Measurements from ENCODE around the gene CAMTA1.
"Not testable (repeated sequence)": the region's sequence is repeated elsewhere in the genome, so short reads cannot be mapped to it uniquely, and the experiment has no call there.

The CAMTA1 gene

DNA sequence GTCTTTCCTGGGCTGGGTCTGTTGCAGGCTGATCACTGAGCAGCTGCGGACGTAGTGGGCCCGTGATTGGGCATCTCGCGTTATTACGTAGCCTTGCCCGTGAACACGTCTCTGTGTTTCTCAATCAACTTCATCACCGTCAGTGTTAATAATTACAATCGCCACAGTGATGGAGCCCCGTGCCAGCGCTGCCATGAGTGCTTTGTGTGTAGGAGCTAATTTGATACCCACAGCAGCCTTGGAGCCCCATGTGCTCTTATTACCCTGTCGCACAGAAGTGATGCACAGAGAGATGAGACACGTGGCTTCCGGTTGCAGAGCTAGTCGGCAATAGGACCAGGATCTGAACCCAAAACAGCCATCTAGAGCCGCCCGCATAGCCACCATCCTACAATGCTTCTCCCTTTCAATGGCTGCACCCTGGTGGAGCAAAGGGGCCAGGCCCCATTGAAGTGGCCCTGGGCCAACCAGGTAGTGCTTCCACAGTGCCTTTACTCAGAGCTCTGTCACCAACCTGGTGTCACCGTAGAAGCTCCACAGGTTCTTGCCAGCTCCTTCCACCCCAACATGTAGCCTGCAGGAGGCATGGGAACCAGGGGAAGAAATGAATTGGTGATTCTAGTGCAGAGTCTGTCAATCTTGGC is 587.3 kb downstream of the CAMTA1 start:
- DNase-seq (ENCODE audit: low read depth), result no peak

DNA sequence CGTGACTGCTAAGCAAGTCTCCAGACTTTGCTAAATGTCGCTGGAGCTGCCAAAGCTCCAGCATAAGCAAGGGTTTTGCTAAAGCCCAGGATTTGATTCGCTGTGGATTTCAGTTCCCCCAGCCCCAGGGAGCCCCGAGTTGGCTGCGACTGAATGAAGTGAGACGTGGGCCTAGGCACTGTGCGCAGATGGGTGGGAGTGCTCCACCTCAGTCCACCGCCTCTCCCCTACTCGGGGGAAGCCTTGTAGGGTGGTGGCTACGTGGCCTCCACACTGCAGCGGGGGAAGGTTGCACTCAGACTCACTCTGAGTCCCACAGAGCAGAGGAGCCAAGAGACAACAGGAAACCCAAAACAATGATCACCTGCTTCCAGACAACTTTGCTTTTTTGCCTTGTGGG is 588.0 kb downstream of the CAMTA1 start:
- DNase-seq (ENCODE audit: low read depth), result no peak

DNA sequence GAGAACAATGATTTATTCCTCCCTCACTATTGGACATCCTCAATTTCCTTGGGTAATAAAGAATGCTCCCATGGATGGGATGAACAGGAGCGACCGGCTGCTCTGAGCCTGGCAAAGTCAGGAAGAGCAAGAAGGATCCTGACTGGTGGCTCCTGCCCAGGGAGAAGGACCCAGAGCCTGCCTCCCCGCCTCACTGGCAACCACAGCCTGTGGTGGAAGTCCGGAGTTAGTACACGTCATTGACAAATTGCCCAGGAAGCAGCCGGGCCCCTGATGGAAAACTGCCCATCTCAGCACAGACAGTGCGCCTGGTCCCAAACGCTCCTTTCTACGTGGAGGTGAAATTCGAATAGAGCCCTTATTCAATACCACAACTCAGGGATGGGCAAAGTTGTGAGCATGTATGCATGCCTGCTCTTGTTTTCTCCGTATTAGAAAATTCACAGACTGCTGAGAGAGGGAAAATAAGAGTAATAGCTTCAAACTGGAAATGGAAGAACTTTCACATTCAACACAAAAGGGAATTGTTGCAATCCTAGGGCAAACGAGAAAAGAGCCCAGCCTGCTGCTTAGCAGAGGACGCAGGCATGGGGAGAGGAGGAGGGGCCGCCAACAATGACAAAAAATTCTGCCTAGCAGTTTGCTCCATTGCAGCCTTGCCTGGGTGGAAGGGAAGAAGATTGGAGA is 588.8 kb downstream of the CAMTA1 start:
- DNase-seq (ENCODE audit: low read depth), result no peak

DNA sequence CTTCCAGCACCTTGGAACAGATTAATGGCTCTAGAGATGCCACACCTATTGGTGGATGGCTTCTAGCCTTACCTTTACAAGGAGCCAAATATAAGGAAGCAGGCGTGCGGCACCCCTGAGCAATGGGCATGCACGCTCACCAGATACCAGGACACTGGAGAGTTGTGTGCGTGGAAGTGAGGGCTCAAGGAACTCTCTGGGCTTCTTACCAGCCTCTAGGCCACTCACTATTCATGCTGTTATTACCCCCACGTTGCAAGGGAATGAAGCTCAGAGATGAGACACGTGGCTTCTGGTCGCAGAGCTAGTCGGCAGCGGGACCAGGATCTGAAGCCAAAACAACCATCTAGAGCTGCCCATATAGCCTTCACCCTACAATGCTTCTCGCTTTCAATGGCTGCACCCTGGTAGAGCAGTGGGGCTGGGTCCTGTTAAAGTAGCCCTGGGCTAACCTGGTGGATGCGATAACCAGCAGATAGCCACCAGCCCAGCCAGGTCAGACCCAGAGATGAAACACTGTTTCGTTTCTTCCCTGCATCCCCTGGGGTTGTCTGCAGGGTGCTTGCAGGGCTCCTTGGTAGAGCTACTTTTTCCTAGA is 589.4 kb downstream of the CAMTA1 start:
- DNase-seq (ENCODE audit: low read depth), result no peak

DNA sequence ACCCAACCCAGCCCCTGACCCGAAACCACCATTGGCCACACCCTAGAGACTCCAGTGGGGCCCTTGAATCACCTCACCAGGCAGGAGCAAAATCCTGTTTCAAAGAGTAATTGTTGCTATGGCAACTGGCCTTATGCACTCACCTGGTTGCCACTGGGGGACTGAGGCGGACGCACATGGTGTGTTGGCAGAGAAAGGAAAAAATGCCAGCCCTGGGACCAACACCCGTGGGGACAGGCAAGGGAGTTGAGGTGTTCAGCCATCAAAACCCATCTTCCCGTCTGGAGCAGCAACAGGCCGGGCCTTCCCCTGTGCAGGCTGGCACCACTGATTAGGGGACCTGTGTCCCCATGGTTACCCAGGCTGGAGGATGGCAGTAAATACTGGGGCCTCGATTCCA is 590.1 kb downstream of the CAMTA1 start:
- DNase-seq (ENCODE audit: low read depth), result no peak

DNA sequence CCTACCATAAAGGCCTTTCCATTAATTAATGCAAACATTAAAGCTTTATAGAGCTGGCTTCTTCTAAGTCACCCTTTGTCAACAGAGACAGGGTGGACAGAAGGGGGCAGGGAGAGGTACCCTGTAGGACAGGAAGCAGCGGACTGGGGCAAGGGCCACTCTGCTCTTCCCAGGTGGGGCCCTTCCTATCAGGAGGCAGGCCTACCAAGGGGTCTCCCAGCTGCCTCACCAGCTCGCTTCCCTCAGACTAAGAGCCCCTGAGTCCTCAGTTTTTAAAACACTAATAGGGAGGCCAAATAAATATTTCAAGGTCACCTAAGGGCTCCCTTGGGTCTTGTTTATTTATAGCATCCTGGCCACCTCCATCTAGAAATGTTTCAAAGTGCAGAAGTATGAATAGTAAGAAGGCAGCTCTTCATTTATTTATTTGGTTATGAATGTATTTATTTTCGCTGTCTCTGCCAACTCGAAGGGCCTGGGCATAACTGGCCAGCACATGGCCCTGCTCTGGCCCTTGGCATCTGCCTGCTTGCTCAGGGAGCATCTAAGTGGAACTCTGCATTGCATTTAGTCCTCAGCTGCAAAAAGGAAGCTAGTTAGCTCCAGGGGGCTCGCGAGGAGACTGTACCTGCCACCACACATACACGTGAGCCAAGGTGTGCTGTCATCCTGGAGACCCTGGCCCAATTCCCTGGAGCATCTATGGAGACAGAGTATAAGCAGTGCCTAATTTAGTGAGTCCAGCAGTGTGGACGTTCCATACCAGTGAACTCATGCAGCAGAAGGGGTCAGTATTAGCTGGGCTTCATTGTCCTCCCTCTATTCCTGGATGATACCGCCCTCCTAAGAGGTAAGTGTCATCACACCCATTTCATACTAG is 590.8 kb downstream of the CAMTA1 start:
- no peak for DNase-seq (ENCODE audit: low read depth)

DNA sequence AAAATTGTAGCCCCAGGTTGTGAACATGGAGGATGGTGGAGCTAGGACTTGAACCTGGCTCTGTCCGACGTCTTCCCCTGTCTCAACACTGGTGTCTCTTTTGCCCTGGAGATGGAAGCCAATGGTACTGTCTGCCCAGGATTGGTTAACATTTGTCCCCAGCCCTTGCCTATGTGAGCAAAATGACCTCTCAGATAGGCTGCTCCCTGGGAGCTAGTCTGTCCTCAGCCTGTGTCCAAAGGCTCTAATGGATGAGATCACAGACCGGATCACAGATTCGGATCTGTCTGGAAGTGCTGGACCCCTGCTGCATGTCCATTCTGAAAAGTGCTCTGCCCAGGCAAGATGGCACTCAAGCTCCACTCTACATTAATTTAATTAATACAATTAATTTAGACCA is 591.4 kb downstream of the CAMTA1 start:
- no peak for DNase-seq (ENCODE audit: low read depth)

DNA sequence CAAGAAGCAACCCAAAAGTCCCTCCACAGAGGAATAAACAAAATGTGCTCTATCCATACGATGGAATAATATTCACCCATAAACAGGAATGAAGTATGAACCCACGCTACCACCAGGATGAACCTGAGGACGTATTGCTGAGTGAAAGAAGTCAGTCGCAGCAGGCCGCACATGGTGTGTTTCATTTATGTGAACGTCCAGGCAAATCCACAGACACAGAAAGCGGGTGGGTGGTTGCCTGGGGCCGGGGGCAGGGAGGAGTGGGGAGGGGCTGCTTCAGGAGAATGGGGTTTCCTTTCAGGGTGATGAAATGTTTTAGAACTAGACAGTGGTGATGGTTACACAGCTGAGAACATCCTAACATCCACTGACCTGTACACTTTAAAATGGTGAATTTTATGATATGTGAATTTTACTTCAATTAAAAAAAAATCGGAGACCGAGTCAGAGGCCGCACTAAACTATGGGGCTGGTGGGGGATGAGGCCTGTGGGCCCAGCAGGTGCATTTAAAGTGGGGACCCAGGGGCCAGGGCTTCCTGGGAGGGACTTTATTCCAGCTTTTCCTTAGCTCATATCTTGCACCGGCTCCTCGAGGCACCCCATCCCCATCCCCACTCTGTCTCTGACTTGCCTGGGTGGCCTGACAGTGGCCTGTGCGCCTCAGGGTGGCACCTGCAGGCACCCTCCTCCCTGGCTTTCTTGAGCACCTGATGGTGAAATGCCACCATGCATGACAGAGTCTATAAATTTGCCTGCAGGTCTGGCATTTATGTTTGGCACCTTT is 593.3 kb downstream of the CAMTA1 start:
- no peak for DNase-seq (ENCODE audit: low read depth)

DNA sequence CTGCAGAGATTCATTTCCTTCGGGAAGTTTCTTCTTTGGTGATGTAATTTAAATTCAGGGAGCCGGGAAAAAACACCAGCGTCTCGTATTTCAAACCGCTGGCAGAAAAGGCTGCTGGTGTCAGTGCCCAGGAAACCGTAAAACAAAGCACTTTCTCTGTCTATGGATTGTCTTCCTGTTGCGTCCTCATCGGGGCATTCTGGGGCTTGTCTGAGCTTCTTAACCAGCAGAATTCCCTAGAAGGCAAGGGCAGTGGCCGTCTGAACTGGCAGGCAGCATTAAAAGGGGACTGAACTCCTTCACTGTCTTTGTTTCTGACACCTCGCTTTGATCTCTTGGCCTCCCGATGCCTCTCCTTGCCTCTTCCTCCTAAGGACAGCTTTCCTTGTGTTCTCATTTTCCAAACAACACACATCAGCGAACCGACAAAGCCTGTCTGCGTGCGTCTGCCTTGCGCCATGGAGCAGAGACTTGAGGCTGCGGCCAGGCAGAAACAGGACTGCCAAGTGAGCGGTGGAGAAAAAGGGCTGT is 594.3 kb downstream of the CAMTA1 start:
- DNase-seq (ENCODE audit: low read depth), result no peak

DNA sequence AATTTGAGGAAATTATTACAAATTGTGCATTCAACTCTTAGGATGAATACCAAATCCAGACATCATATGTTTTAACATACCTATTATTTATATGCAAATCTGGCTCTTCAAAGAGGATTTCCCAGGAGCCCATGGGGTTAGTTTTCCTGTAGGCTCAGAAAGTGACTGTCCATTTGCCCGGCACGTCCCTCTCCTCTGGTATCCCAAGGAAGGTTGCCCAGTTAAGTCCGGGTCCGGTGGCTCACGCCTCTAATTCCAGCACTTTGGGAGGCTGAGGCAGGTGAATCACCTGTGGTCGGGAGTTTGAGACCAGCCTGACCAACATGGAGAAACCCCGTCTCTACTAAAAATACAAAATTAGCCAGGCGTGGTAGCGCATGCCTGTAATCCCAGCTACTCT is 594.8 kb downstream of the CAMTA1 start:
- DNase-seq (ENCODE audit: low read depth), result not testable (repeated sequence)

DNA sequence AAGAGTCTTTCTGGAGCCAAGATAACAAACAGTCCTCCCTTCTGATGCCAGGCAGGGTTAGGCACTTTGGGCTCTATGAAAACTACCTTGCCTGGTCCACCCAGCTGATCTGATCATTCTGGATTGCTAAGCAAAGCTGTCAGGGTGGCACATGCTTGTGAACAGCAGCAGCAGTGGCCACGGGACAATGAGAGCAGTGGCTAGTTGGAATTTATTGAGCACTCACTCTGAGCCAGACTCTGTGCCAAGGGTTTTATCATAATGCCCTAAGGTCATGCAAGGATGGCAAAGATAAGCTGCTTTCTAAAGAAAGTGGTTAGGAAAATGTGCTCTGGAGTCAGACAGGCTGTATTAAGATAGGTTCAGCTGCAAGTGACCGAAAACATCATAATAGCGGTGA is 595.5 kb downstream of the CAMTA1 start:
- DNase-seq (ENCODE audit: low read depth), result no peak

DNA sequence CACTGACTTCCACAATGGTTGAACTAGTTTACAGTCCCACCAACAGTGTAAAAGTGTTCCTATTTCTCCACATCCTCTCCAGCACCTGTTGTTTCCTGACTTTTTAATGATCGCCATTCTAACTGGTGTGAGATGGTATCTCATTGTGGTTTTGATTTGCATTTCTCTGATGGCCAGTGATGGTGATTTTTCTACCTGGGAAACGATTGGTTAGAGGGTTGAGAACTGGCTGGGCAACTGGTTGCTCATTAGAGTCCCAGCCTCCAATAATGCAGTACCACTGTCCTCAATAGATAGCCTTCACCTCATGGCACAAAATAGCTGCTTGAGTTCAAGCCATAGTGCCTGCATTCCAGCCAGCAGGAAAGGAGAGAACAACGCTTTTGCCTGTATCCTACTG is 596.5 kb downstream of the CAMTA1 start:
- not testable (repeated sequence) for DNase-seq (ENCODE audit: low read depth)

DNA sequence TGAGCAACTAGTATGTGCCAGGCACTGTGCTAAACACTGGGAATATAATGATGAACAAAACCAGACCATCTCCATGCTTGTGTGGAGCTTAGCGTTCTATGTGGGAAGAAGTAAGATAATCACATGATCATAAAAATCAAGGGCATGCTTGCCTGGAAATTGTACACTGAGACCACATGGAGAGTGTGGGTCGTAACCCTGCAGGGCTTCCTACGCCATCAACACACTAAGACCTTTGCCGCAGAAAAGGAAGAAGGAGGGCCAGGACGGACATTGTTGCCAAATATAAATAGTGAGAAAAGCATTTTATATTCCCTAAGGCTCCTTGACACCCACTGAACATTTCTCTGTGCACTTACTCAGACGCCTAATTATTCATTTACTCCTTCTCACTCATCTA is 597.7 kb downstream of the CAMTA1 start:
- no peak for DNase-seq (ENCODE audit: low read depth)

DNA sequence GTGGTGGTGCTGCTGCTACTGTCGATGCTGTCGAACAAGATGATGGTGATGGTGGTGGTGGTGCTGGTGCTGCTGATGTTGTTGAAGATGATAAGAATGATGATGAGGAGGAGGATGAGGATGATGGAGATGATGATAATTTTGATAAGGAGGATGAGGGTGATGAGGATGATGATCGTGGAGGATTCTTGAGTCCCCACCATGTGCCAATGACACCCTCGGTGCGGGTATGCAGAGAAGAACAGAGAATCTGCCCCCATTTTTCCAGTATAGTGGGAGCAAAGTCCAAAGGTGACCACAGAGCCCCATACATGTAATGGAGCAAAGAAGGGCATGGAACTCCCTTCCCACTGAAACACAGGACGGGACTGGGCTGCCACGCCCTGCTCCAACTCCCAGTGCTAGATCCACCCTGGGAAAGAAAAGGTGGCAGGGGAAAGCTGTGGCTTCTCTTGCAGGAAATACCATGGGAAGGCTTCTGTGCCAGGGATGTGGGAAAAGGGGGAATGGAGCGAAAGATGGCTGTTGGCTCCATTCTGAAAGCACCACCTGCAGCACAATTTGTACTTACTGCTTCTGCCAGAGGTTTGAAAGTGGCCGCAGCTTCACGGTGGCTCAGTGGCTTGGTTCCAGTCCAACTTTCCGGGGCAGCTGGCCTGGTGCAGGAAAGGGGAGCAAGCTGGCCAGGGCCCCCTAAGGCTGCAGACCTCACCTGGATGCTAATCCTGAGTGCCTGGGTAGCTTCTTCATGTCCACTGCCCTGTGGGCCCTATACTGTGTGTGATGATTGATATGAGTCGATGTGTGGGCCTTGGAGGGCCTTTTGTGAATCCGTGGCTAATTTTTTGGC is 598.6 kb downstream of the CAMTA1 start:
- DNase-seq (ENCODE audit: low read depth), result no peak

DNA sequence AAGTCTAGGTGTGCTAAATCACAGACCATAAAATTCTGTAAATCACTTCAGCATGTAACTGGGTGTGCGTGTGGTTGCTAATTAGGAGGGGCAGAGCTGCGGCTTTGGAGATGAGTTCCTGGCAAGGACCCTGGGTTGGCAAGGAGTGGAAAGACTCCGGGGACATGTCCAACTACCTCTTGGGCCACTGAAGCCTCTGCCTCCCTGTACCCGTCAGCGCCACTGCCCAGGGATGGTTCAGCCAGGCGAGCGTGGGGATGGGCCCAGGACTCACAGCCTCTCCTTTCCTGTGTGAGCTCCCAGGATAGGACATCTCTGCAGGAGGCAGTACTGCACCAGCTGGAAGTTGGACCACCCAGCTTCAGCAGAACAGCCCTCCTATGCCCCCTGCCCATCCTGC is 599.4 kb downstream of the CAMTA1 start:
- DNase-seq (ENCODE audit: low read depth), result no peak

DNA sequence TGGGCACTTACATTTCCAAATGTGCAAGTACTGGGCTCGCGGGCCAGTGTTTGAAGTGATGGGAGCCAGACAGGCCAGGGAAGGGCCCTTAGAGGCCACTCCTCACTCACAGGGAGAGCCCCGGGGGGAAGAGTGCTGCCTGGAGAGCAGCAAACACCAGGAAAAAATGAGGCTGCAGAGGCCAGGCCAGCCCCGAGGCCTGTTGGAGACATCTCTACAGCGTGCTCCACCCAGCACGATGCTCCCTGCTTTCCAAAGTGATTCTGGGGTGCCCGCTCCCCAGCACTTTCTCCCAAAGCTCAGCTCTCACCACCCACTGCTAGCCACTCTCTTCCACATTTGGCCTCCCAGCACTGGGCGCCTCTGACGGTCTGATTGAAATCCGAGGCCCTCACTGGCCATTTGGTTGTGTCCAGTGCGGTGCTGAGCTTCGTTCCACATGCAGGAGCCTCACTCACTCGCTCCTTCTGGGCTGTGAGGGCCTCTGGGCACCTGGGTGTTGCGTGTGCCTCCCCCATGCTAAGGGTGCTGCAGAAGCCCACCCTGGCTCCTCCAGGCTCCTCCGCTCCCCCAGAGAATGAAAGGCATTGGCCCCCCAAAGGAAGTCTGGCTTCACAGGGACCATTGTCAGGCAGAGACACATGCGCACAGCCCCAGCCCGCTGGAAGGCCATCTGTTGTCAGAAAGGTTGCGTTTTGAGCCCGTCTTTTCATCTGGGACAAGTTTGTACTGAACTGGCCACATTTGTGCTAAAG is 600.4 kb downstream of the CAMTA1 start:
- DNase-seq (ENCODE audit: low read depth), result no peak

DNA sequence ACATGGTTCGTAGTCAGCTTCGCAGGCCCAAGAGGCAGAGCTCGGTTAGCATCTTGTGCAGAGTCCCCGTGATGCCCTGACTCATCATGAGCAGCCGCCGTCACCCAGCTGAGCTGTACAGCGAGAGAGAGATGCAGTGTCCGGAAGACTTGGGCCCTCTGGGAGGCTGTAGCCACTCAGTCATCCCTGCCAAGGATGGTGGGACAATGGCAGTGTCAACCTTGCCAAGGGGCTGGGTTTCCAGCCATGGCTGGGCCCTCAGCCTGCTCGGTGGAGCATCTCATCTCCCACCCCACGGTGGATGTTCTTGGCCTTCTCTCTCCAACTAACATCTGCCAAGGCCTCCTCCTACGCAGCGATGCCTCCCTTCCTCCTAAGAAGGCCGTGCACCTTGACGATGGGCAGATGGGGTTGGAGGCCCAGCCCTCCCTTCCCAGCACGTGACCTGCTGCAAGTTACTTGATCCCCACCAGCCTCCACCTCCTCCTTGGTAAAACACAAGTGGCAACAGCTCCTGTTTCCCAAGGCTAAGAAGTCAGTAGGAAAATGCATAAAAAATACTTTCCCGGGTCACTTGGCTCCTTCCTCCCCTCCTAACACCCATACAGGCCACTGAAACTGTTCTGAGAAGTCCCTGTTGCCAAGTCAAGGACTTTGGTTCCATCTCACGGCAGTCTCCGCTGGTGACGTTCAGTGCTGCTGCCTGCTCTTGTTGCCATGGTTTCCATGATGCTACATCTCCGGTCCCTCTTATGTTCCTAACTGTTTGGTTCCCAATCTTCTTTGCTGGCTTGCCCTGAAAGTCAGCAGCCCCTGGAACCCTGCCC is 601.2 kb downstream of the CAMTA1 start:
- DNase-seq (ENCODE audit: low read depth), result no peak

DNA sequence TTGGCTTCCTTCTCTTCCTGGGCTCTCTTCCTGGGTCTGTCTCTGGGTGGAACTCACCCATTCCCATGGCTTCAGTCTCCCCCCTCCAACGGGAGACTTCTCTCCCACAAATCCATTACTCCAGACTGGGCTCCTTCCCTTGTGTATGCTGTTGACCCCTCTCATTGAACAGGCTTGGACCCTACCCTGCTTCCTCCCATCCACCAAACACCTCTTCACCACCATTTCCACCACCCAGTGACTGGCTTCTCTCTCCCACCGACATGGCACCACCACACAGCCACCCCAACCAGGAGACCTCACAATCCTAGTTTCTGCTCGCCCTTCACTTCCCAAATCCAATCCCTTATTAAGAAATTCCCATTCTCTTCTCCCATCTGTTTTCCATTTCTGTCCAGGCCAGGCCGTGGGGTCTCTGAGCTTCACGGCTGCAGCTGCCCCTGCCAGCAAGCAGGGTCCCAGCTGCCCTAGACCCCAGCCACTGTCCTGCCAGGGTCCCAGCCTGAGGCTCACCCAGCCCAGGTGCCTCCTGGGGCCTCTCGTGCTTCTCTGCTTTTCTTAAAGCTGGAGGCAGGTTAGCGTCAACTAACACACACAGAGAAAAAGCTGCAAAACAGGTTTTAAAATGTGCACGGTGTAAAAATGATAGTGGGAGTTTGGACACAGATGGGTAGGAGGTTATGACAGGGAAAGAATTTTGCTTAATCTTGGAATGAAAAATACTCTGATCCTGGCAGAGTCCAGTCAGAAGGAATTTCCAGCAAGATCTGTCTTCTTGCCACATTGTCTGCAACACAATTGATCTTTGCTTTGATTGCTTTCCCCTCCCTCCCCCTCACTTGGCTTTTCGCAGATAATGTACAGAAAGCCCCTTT is 602.0 kb downstream of the CAMTA1 start:
- no peak for DNase-seq (ENCODE audit: low read depth)
